IMR-90 (cell line): ENCODE results near the gene SYT2. TPM values are rescaled to one million over a fixed set of nuclear protein-coding genes. Genes with fewer than 3 reads are reported as not detected.

Experiments
- ATAC-seq: fragments of 200-7000 bp; cut with Tn5 transposase; 2 replicates; pipeline ENCODE4 v1.9.1; 2020; ENCODE audit warnings: low read depth, mild to moderate bottlenecking, moderate library complexity
- BruUV-seq: library from RNA; stranded (reverse); fragments of 400-500 nt; replicated peaks from 2 replicates; lab custom pipeline; 2021; lab: Mats Ljungman, UMichigan
- CTCF ChIA-PET: fragments of 300-600 bp; formaldehyde crosslinking; extraction: SDS; loops from one replicate; lab custom pipeline; 2021; ENCODE audit warnings: antibody characterized with exemption; lab: Yijun Ruan, JAX
- POLR2A ChIA-PET: fragments of 300-600 bp; sonication (Branson Sonifier 250); formaldehyde crosslinking; loops from one replicate; lab custom pipeline; 2022; ENCODE audit warnings: antibody characterized with exemption; ENCODE audit not compliant: unreplicated experiment; lab: Charles Lee
- DNase-seq: peaks from one replicate; pipeline ENCODE4 v3.0.0; 2013
- H2AFZ ChIP-seq: replicated peaks from 2 replicates; pipeline ENCODE3; 2013; ENCODE audit warnings: low read length, mild to moderate bottlenecking; ENCODE audit not compliant: poor library complexity
- H2AK5ac ChIP-seq: 2 replicates; pipeline ENCODE4 v1.6.1; 2013; ENCODE audit warnings: low read depth, low read length, inconsistent platforms
- H2AK9ac ChIP-seq: replicated peaks from 2 replicates; pipeline ENCODE3; 2013; ENCODE audit warnings: mild to moderate bottlenecking, low read depth, low read length, moderate library complexity; ENCODE audit not compliant: poor library complexity
- H2BK120ac ChIP-seq: 2 replicates; pipeline ENCODE4 v1.6.1; 2013; ENCODE audit warnings: low read depth, low read length, inconsistent platforms
- H2BK15ac ChIP-seq: 3 replicates; pipeline ENCODE4 v1.6.1; 2013; ENCODE audit warnings: low read depth, low read length, inconsistent platforms
- H2BK20ac ChIP-seq: 2 replicates; pipeline ENCODE4 v1.6.1; 2013; ENCODE audit warnings: low read depth, mild to moderate bottlenecking, inconsistent platforms, low read length, moderate library complexity
- H2BK5ac ChIP-seq: 2 replicates; pipeline ENCODE4 v1.6.1; 2013; ENCODE audit warnings: mild to moderate bottlenecking, low read depth, low read length, inconsistent platforms; ENCODE audit not compliant: poor library complexity, severe bottlenecking
- H3K14ac ChIP-seq: replicated peaks from 2 replicates; pipeline ENCODE4 v1.6.1; 2013; ENCODE audit warnings: low read depth, low read length, inconsistent platforms
- H3K18ac ChIP-seq: 2 replicates; pipeline ENCODE4 v1.6.1; 2013; ENCODE audit warnings: low read depth, low read length, control low read depth
- H3K23ac ChIP-seq: 2 replicates; pipeline ENCODE4 v1.6.1; 2013; ENCODE audit warnings: low read depth, low read length, inconsistent platforms
- H3K27ac ChIP-seq: 2 replicates; pipeline ENCODE4 v1.5.1; 2013; ENCODE audit warnings: mild to moderate bottlenecking, control low read depth, low read length; ENCODE audit not compliant: insufficient read depth
- H3K27me3 ChIP-seq: 2 replicates; pipeline ENCODE4 v1.6.1; 2013; ENCODE audit warnings: low read length; ENCODE audit not compliant: control insufficient read depth, insufficient read depth
- H3K36me3 ChIP-seq: 2 replicates; pipeline ENCODE4 v1.6.1; 2013; ENCODE audit warnings: low read length, mixed read lengths; ENCODE audit not compliant: control insufficient read depth, insufficient read depth
- H3K4ac ChIP-seq: 2 replicates; pipeline ENCODE4 v1.6.1; 2013; ENCODE audit warnings: low read depth, low read length, inconsistent platforms
- H3K4me1 ChIP-seq: 2 replicates; pipeline ENCODE4 v1.6.1; 2013; ENCODE audit warnings: low read length, mixed read lengths; ENCODE audit not compliant: control insufficient read depth, insufficient read depth
- H3K4me2 ChIP-seq: 2 replicates; pipeline ENCODE4 v1.6.1; 2013; ENCODE audit warnings: low read depth, mild to moderate bottlenecking, control low read depth, low read length, moderate library complexity
- H3K4me3 ChIP-seq: 2 replicates; pipeline ENCODE4 v1.5.1; 2013; ENCODE audit warnings: low read depth, mild to moderate bottlenecking, control low read depth, low read length, moderate library complexity; ENCODE audit not compliant: insufficient read depth
- H3K56ac ChIP-seq: 2 replicates; pipeline ENCODE4 v1.6.1; 2013; ENCODE audit warnings: low read length, inconsistent platforms; ENCODE audit not compliant: insufficient read depth; ENCODE audit errors: extremely low read depth
- H3K79me1 ChIP-seq, 2 experiments: 2 replicates each; pipeline ENCODE4 v1.6.1; 2013; ENCODE audit warnings: low read length in 2 of 2, inconsistent platforms in 1 of 2, low read depth in 1 of 2
- H3K9ac ChIP-seq: 2 replicates; pipeline ENCODE4 v1.6.1; 2013; ENCODE audit warnings: low read depth, low read length, control low read depth
- H3K9me1 ChIP-seq: 2 replicates; pipeline ENCODE4 v1.6.1; 2013; ENCODE audit warnings: low read length, inconsistent platforms; ENCODE audit not compliant: insufficient read depth
- H3K9me3 ChIP-seq: 2 replicates; pipeline ENCODE4 v1.6.1; 2013; ENCODE audit warnings: low read length; ENCODE audit not compliant: control insufficient read depth, insufficient read depth
- H4K20me1 ChIP-seq: 2 replicates; pipeline ENCODE4 v1.6.1; 2013; ENCODE audit warnings: low read length, inconsistent platforms; ENCODE audit not compliant: insufficient read depth
- H4K5ac ChIP-seq: 2 replicates; pipeline ENCODE4 v1.6.1; 2013; ENCODE audit warnings: mild to moderate bottlenecking, low read depth, low read length, control low read depth
- H4K8ac ChIP-seq, 2 experiments: 2 replicates each; pipeline ENCODE4 v1.6.1; 2013; ENCODE audit warnings: low read depth in 2 of 2, low read length in 2 of 2, control low read depth in 1 of 2, inconsistent platforms in 1 of 2
- H4K91ac ChIP-seq: 2 replicates; pipeline ENCODE4 v1.6.1; 2013; ENCODE audit warnings: low read depth, low read length, inconsistent platforms; ENCODE audit not compliant: insufficient read depth
- BHLHE40 ChIP-seq: fragments of 150-350 bp; IDR thresholded peaks from 2 replicates; pipeline ENCODE4 v1.6.1; 2016; ENCODE audit warnings: mild to moderate bottlenecking, low read depth, low read length
- CHD1 ChIP-seq: IDR thresholded peaks from 2 replicates; pipeline ENCODE4 v1.6.1; 2012; ENCODE audit warnings: low read depth, low read length, improper control_type of control experiment
- MXI1 ChIP-seq: IDR thresholded peaks from 2 replicates; pipeline ENCODE4 v1.6.1; 2012; ENCODE audit warnings: low read depth, mild to moderate bottlenecking, low read length, moderate library complexity, borderline replicate concordance
- POLR2A ChIP-seq: IDR thresholded peaks from 2 replicates; pipeline ENCODE4 v1.6.1; 2012; ENCODE audit warnings: mild to moderate bottlenecking, low read depth, low read length
- RAD21 ChIP-seq: IDR thresholded peaks from 2 replicates; pipeline ENCODE4 v1.6.1; 2012; ENCODE audit warnings: low read length, improper control_type of control experiment
- RFX5 ChIP-seq: IDR thresholded peaks from 2 replicates; pipeline ENCODE4 v1.8.0; 2012; ENCODE audit warnings: low read depth, mild to moderate bottlenecking, low read length, moderate library complexity
- WGBS, 2 experiments: methylation state at CpG; one replicate each; pipeline versions ENCODE4 v1.1.5 to v1.1.7; 2013; ENCODE audit warnings: missing lambda C conversion rate in 2 of 2; ENCODE audit not compliant: insufficient read length in 1 of 2; ENCODE audit errors: extremely low coverage in 2 of 2; 5-methylcytosine and 5-hydroxymethylcytosine counted together
- dilution Hi-C: fragments of 300-500 bp; cut with HindIII; formaldehyde crosslinking; loops from one replicate; pipeline ENCODE4 v1.14.3; 2018; ENCODE audit warnings: low sequenced_read_pairs; ENCODE audit not compliant: unreplicated experiment
- in situ Hi-C: fragments of 300-500 bp; cut with MboI; formaldehyde crosslinking; loops from 3 replicates; pipeline ENCODE4 v1.14.3; 2019; ENCODE audit warnings: low sequenced_read_pairs, inconsistent platforms, mixed read lengths
- intact Hi-C: fragments of 100-400 bp; cut with micrococcal nuclease; formaldehyde crosslinking; loops from 2 replicates; pipeline ENCODE4 v1.10.0; 2022
- polyA plus RNA-seq, 3 experiments: library from polyadenylated mRNA; depleted of rRNA; stranded (reverse); fragments of >200 nt; gene quantifications; 2 replicates each; pipeline ENCODE4 v1.2.3, GENCODE V29; 2012; ENCODE audit warnings: low replicate concordance in 1 of 3
- total RNA-seq: library from RNA; depleted of rRNA; stranded (reverse); fragments of >200 nt; gene quantifications from 2 replicates; pipeline ENCODE4 v1.2.3, GENCODE V29; 2012
- TF ChIP-seq, protein P1 (sequence below): fragments of 150-350 bp; IDR thresholded peaks from 2 replicates; pipeline ENCODE4 v1.6.1; 2017; ENCODE audit warnings: mild to moderate bottlenecking, antibody characterized with exemption, low read length, low read depth

Gene SYT2
- total and polyA plus RNA-seq, 2 of the 4 experiments (the other 2 are of a cell fraction) = under 0.01 TPM

DNA sequence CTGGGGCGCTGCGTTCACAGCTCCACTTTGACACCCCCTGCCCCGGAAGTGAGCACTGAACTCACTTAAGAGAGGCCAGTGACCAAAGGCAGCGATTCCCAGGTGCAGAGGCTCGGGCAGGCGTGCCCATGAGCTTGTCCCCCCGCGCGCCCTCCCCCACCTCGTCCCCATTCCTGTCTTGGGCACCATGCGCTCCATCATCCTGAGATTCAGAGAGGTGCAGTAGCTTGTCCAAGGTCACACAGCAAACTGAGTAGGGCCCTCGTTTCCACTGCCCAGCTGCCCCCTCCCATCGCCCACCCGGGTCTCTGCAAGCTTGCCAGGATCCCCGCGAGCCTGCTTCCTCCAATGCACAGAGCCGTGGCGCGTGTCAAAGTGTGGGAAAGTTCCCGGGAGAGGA lies 68.0 kb downstream of the SYT2 start:
- H2AFZ ChIP-seq = peak overlapping the region; percentile 21
- no peaks in the 10 kb centered on the region for H3K9me3 ChIP-seq
- no TSS peak for BruUV-seq
- TF ChIP-seq RAD21 (no peak), CHD1 (no peak), BHLHE40 (no peak), MXI1 (no peak), POLR2A (no peak), RFX5 (no peak)
- TF ChIP-seq, protein P1, sequence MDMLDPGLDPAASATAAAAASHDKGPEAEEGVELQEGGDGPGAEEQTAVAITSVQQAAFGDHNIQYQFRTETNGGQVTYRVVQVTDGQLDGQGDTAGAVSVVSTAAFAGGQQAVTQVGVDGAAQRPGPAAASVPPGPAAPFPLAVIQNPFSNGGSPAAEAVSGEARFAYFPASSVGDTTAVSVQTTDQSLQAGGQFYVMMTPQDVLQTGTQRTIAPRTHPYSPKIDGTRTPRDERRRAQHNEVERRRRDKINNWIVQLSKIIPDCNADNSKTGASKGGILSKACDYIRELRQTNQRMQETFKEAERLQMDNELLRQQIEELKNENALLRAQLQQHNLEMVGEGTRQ = no peak
- H2BK15ac ChIP-seq = no peak overlapping the region
- no peak overlapping the region for H3K14ac ChIP-seq
- H3K23ac ChIP-seq = no peak overlapping the region
- H2BK120ac ChIP-seq = no peak overlapping the region
- H3K4me1 ChIP-seq = peaks cover 12% of the 10 kb centered on the region; the same call in 1 of the 2 replicates
- no peaks in the 10 kb centered on the region for H3K79me1 ChIP-seq
- dilution Hi-C loops (no loop called here), in situ Hi-C loops (no loop called here), intact Hi-C loops (no loop called here)
- H2AK9ac ChIP-seq = no peak overlapping the region
- H3K9me1 ChIP-seq = peaks cover 4% of the 10 kb centered on the region; the same call in 1 of the 2 replicates
- no peak overlapping the region for H4K8ac ChIP-seq
- 38% methylated on average over 12 of the region's 20 CpGs; no CpG with 5 or more reads in 1 of the 2 experiments for WGBS, 2 experiments
- H3K56ac ChIP-seq = no peak overlapping the region
- H4K5ac ChIP-seq = no peak overlapping the region
- CTCF ChIA-PET = interaction anchor here (0.7 kb wide), 1 partner anchor 30 kb away, joined by 3 read pairs; no protein-coding TSS in a partner anchor
- H4K91ac ChIP-seq = no peak overlapping the region
- POLR2A ChIA-PET = no interaction called here
- no peak overlapping the region for H3K27ac ChIP-seq
- peak overlapping the region; percentile 62; the same call in 1 of the 2 replicates for H3K4me2 ChIP-seq
- no peaks in the 10 kb centered on the region for H3K36me3 ChIP-seq
- no peak overlapping the region; the same call in 1 of the 2 replicates for H3K4ac ChIP-seq
- no peak overlapping the region for H2AK5ac ChIP-seq
- no peaks in the 10 kb centered on the region; the same call in 1 of the 2 replicates for H4K20me1 ChIP-seq
- ATAC-seq (no peak), DNase-seq (no peak)
- no peak overlapping the region for H3K9ac ChIP-seq
- no peak overlapping the region for H3K4me3 ChIP-seq
- H2BK5ac ChIP-seq = no peak overlapping the region
- H3K27me3 ChIP-seq = peaks cover 55% of the 10 kb centered on the region
- no peak overlapping the region for H3K18ac ChIP-seq
- no peak overlapping the region for H2BK20ac ChIP-seq
